H9 (cell line): ENCODE results near the gene ARHGAP24. TPM values are rescaled to one million over a fixed set of nuclear protein-coding genes. Genes with fewer than 3 reads are reported as not detected.

ENCODE experiments used
- DNase-seq: peaks from one replicate; pipeline ENCODE4 v3.0.0-alpha.2; 2017
- H2AFZ ChIP-seq: one replicate; pipeline ENCODE4 v1.6.1; 2013; ENCODE audit warnings: mild to moderate bottlenecking, low read length, control low read depth, moderate library complexity
- H2AK5ac ChIP-seq: 2 replicates; pipeline ENCODE4 v1.6.1; 2013; ENCODE audit warnings: low read length, control low read depth, mixed read lengths; ENCODE audit not compliant: insufficient read length
- H2BK120ac ChIP-seq: one replicate; pipeline ENCODE4 v1.6.1; 2013; ENCODE audit warnings: low read depth, mild to moderate bottlenecking, low read length, control low read depth, inconsistent platforms; ENCODE audit not compliant: poor library complexity, severe bottlenecking
- H2BK12ac ChIP-seq: 2 replicates; pipeline ENCODE4 v1.6.1; 2013; ENCODE audit warnings: low read length, control low read depth, mixed read lengths, low read depth; ENCODE audit not compliant: insufficient read length
- H2BK15ac ChIP-seq: 2 replicates; pipeline ENCODE4 v1.6.1; 2013; ENCODE audit warnings: low read depth, low read length, control low read depth
- H2BK20ac ChIP-seq: one replicate; pipeline ENCODE4 v1.6.1; 2013; ENCODE audit warnings: low read depth, mild to moderate bottlenecking, low read length, control low read depth, inconsistent platforms; ENCODE audit not compliant: poor library complexity, severe bottlenecking
- H2BK5ac ChIP-seq: 2 replicates; pipeline ENCODE4 v1.6.1; 2013; ENCODE audit warnings: low read length, control low read depth, mixed read lengths; ENCODE audit not compliant: insufficient read length
- H3K14ac ChIP-seq: 2 replicates; pipeline ENCODE4 v1.6.1; 2013; ENCODE audit warnings: low read length, control low read depth; ENCODE audit not compliant: insufficient read depth
- H3K18ac ChIP-seq: 2 replicates; pipeline ENCODE4 v1.6.1; 2013; ENCODE audit warnings: low read depth, mild to moderate bottlenecking, mixed read lengths, low read length, control low read depth; ENCODE audit not compliant: insufficient read length
- H3K23ac ChIP-seq: 2 replicates; pipeline ENCODE4 v1.6.1; 2013; ENCODE audit warnings: low read length, control low read depth, mixed read lengths, low read depth; ENCODE audit not compliant: insufficient read length
- H3K23me2 ChIP-seq: 2 replicates; pipeline ENCODE4 v1.6.1; 2013; ENCODE audit warnings: low read depth, mild to moderate bottlenecking, mixed read lengths, low read length, control low read depth; ENCODE audit not compliant: insufficient read length, poor library complexity, severe bottlenecking
- H3K27ac ChIP-seq: 2 replicates; pipeline ENCODE4 v1.5.1; 2013; ENCODE audit warnings: low read length, control low read depth, mixed read lengths, low read depth; ENCODE audit not compliant: insufficient read length
- H3K27me3 ChIP-seq: 2 replicates; pipeline ENCODE4 v1.6.1; 2013; ENCODE audit warnings: low read length, control low read depth, inconsistent platforms; ENCODE audit not compliant: insufficient read depth
- H3K4ac ChIP-seq: 2 replicates; pipeline ENCODE4 v1.6.1; 2013; ENCODE audit warnings: low read depth, mild to moderate bottlenecking, control low read depth, inconsistent platforms, low read length, moderate library complexity
- H3K4me1 ChIP-seq: 2 replicates; pipeline ENCODE4 v1.6.1; 2013; ENCODE audit warnings: low read length, control low read depth, inconsistent platforms; ENCODE audit not compliant: insufficient read depth
- H3K4me2 ChIP-seq: 2 replicates; pipeline ENCODE4 v1.6.1; 2013; ENCODE audit warnings: low read length, control low read depth, mixed read lengths; ENCODE audit not compliant: insufficient read length, insufficient read depth
- H3K56ac ChIP-seq: 2 replicates; pipeline ENCODE4 v1.6.1; 2013; ENCODE audit warnings: low read depth, mild to moderate bottlenecking, mixed read lengths, low read length, control low read depth; ENCODE audit not compliant: insufficient read length
- H3K79me1 ChIP-seq: 2 replicates; pipeline ENCODE4 v1.6.1; 2013; ENCODE audit warnings: low read depth, mild to moderate bottlenecking, moderate library complexity, low read length, control low read depth, inconsistent platforms; ENCODE audit not compliant: insufficient read depth, poor library complexity, severe bottlenecking
- H3K79me2 ChIP-seq: 2 replicates; pipeline ENCODE4 v1.6.1; 2013; ENCODE audit warnings: low read length, control low read depth, inconsistent platforms; ENCODE audit not compliant: insufficient read depth
- H3K9ac ChIP-seq: 2 replicates; pipeline ENCODE4 v1.6.1; 2013; ENCODE audit warnings: low read length, control low read depth, mixed read lengths; ENCODE audit not compliant: insufficient read length; ENCODE audit errors: extremely low read depth
- H3K9me3 ChIP-seq: one replicate; pipeline ENCODE4 v1.6.1; 2013; ENCODE audit warnings: low read depth, low read length, inconsistent platforms; ENCODE audit not compliant: control insufficient read depth
- H3T11ph ChIP-seq: one replicate; pipeline ENCODE4 v1.6.1; 2013; ENCODE audit warnings: mild to moderate bottlenecking, low read length, control low read depth, inconsistent platforms
- H4K20me1 ChIP-seq: one replicate; pipeline ENCODE4 v1.6.1; 2013; ENCODE audit not compliant: control insufficient read depth, insufficient read length, insufficient read depth
- H4K5ac ChIP-seq: 2 replicates; pipeline ENCODE4 v1.6.1; 2013; ENCODE audit warnings: low read depth, mild to moderate bottlenecking, mixed read lengths, low read length, control low read depth; ENCODE audit not compliant: insufficient read length
- H4K8ac ChIP-seq: replicated peaks from 2 replicates; pipeline ENCODE4 v1.6.1; 2013; ENCODE audit warnings: low read length, control low read depth, mixed read lengths, low read depth; ENCODE audit not compliant: insufficient read length
- H4K91ac ChIP-seq: 2 replicates; pipeline ENCODE4 v1.6.1; 2013; ENCODE audit warnings: low read depth, mild to moderate bottlenecking, moderate library complexity, mixed read lengths, low read length, control low read depth; ENCODE audit not compliant: insufficient read length
- H3K27ac Mint-ChIP-seq, 3 experiments: 2 replicates in 2 of 3; 3 replicates in 1 of 3; pipeline ENCODE4 v1.8.0; 2020 to 2021; ENCODE audit warnings: mixed read lengths in 3 of 3, mild to moderate bottlenecking in 1 of 3, moderate library complexity in 1 of 3
- H3K27me3 Mint-ChIP-seq: 2 replicates; pipeline ENCODE4 v1.8.0; 2021; ENCODE audit warnings: low read depth, mild to moderate bottlenecking, moderate library complexity, mixed read lengths
- H3K36me3 Mint-ChIP-seq, 3 experiments: 2 replicates in 2 of 3; 3 replicates in 1 of 3; pipeline ENCODE4 v1.8.0; 2020 to 2021; ENCODE audit warnings: low read depth in 3 of 3, mixed read lengths in 3 of 3; ENCODE audit not compliant: insufficient read depth in 1 of 3
- H3K4me1 Mint-ChIP-seq, 2 experiments: 2 replicates each; pipeline ENCODE4 v1.8.0; 2020; ENCODE audit warnings: mixed read lengths in 2 of 2
- H3K4me3 Mint-ChIP-seq, 2 experiments: 2 replicates in 1 of 2; 3 replicates in 1 of 2; pipeline ENCODE4 v1.8.0; 2020 to 2021; ENCODE audit warnings: mild to moderate bottlenecking in 2 of 2, mixed read lengths in 2 of 2, moderate library complexity in 1 of 2
- H3K9me3 Mint-ChIP-seq, 2 experiments: 2 replicates in 1 of 2; 3 replicates in 1 of 2; pipeline ENCODE4 v1.8.0; 2020; ENCODE audit warnings: mild to moderate bottlenecking in 2 of 2, mixed read lengths in 2 of 2, moderate library complexity in 1 of 2
- WGBS: extraction: QIAGEN DNeasy Blood & Tissue Kit; methylation state at CpG from one replicate; pipeline ENCODE4 v1.1.7; 2013; ENCODE audit warnings: missing lambda C conversion rate, low lambda C conversion rate, mixed read lengths; ENCODE audit not compliant: insufficient read length; ENCODE audit errors: extremely low coverage; 5-methylcytosine and 5-hydroxymethylcytosine counted together
- total RNA-seq: library from RNA; stranded (reverse); gene quantifications from 2 replicates; pipeline ENCODE4 v1.2.1, GENCODE V29; 2021
- TF ChIP-seq, protein P1 (sequence below): fragments of 200-600 bp; sonication (generic); conservative IDR thresholded peaks from 3 replicates; pipeline ENCODE4 v1.8.0; 2021; ENCODE audit warnings: antibody characterized with exemption, mild to moderate bottlenecking

ARHGAP24 gene
- total RNA-seq, 1 experiment from 2014 or later, result 0.37 TPM

DNA sequence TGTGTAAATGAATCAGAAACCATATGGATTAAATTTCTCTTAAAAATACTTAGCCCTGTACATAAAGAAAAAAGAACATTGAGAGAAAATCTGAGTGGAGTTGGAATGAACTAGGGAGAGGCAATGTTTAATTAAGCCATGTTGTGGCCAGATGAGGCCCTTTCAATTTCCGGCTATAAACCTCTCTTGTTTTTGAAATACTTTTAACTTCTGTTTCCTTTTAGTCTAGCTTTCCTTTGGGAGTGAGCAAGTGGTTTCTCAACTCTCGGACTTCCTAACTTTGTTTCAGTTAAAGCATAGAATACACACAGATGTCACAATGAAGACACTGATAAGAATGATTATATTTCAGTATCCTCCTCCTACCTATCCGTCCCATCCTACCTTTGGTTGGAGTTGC is 197.2 kb downstream of the ARHGAP24 start:
- no peak overlapping the region for H2BK20ac ChIP-seq

More for the DNA sequence above, 197.2 kb downstream of the ARHGAP24 start:
- Histone ChIP-seq H2BK12ac (no peak overlapping the region), H2BK5ac (no peak overlapping the region), H4K5ac (no peak overlapping the region), H2AK5ac (no peak overlapping the region), H3K56ac (no peak overlapping the region), H2BK120ac (no peak overlapping the region), H4K91ac (no peak overlapping the region), H3K18ac (no peak overlapping the region), H2AFZ (no peak overlapping the region), H3K23ac (no peak overlapping the region), H3K4me2 (no peak overlapping the region), H4K20me1 (no peaks in the 10 kb centered on the region), H3T11ph (no peak overlapping the region), H3K23me2 (no peaks in the 10 kb centered on the region), H3K27ac (no peak overlapping the region), H3K9me3 (peaks cover 5% of the 10 kb centered on the region), H3K27me3 (no peaks in the 10 kb centered on the region), H3K9ac (no peak overlapping the region), H3K79me2 (no peaks in the 10 kb centered on the region), H3K14ac (no peak overlapping the region), H3K79me1 (no peaks in the 10 kb centered on the region), H4K8ac (no peak overlapping the region), H3K4me1 (peaks cover 7% of the 10 kb centered on the region; the same call in 1 of the 2 replicates), H2BK15ac (no peak overlapping the region), H3K4ac (no peak overlapping the region)
- Mint-ChIP-seq H3K4me3 (no peak overlapping the region), H3K4me1 (peaks cover 25 to 31% of the 10 kb centered on the region in 2 experiments), H3K9me3 (peaks cover 16 to 19% of the 10 kb centered on the region in 2 experiments), H3K36me3 (peaks cover 5 to 17% (median 7%) of the 10 kb centered on the region in 3 experiments), H3K27me3 (no peaks in the 10 kb centered on the region), H3K27ac (no peak overlapping the region)
- WGBS, result no CpG with 5 or more reads among the region's 3 CpGs
- no peak for DNase-seq
- TF ChIP-seq, protein P1, sequence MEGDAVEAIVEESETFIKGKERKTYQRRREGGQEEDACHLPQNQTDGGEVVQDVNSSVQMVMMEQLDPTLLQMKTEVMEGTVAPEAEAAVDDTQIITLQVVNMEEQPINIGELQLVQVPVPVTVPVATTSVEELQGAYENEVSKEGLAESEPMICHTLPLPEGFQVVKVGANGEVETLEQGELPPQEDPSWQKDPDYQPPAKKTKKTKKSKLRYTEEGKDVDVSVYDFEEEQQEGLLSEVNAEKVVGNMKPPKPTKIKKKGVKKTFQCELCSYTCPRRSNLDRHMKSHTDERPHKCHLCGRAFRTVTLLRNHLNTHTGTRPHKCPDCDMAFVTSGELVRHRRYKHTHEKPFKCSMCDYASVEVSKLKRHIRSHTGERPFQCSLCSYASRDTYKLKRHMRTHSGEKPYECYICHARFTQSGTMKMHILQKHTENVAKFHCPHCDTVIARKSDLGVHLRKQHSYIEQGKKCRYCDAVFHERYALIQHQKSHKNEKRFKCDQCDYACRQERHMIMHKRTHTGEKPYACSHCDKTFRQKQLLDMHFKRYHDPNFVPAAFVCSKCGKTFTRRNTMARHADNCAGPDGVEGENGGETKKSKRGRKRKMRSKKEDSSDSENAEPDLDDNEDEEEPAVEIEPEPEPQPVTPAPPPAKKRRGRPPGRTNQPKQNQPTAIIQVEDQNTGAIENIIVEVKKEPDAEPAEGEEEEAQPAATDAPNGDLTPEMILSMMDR, result no peak
